OCI-LY7 (cell line): ENCODE results near the gene JAZF1. TPM values are rescaled to one million over a fixed set of nuclear protein-coding genes. Genes with fewer than 3 reads are reported as not detected.

Source experiments
- BruUV-seq: library from RNA; stranded (reverse); fragments of 400-500 nt; replicated peaks from 2 replicates; lab custom pipeline; 2021; lab: Mats Ljungman, UMichigan
- CTCF ChIA-PET: fragments of 300-600 bp; sonication (Branson Sonifier 250); formaldehyde crosslinking; loops from one replicate; lab custom pipeline; 2022; ENCODE audit warnings: antibody characterized with exemption; ENCODE audit not compliant: unreplicated experiment; lab: Charles Lee
- POLR2A ChIA-PET: fragments of 300-600 bp; sonication (Branson Sonifier 250); formaldehyde crosslinking; loops from one replicate; lab custom pipeline; 2022; ENCODE audit warnings: antibody characterized with exemption; lab: Charles Lee
- DNase-seq: peaks from one replicate; pipeline ENCODE4 v3.0.0-alpha.2; 2015; ENCODE audit warnings: low spot score
- H2AFZ ChIP-seq: fragments of 200-600 bp; sonication (generic), shearing (Covaris generic); 2 replicates; pipeline ENCODE4 v1.6.1; 2014; ENCODE audit warnings: mild to moderate bottlenecking, antibody characterized with exemption, low read length, moderate library complexity
- H3K27ac ChIP-seq: fragments of 200-600 bp; sonication (generic); 2 replicates; pipeline ENCODE4 v1.5.1; 2014; ENCODE audit warnings: mixed run types, low read depth, mild to moderate bottlenecking, moderate library complexity, low read length, inconsistent platforms; ENCODE audit not compliant: poor library complexity, severe bottlenecking
- H3K36me3 ChIP-seq: fragments of 200-600 bp; sonication (generic); 2 replicates; pipeline ENCODE4 v1.6.1; 2014; ENCODE audit warnings: mild to moderate bottlenecking, antibody characterized with exemption, low read length, moderate library complexity, mixed read lengths; ENCODE audit not compliant: insufficient read depth
- H3K4me1 ChIP-seq: fragments of 200-600 bp; sonication (generic); 2 replicates; pipeline ENCODE4 v1.5.1; 2014; ENCODE audit warnings: mild to moderate bottlenecking, low read length; ENCODE audit not compliant: insufficient read depth, poor library complexity, severe bottlenecking
- H3K4me2 ChIP-seq: fragments of 200-600 bp; sonication (generic); 2 replicates; pipeline ENCODE4 v1.6.1; 2014; ENCODE audit warnings: mild to moderate bottlenecking, low read length
- H3K4me3 ChIP-seq: fragments of 200-600 bp; sonication (generic); 2 replicates; pipeline ENCODE4 v1.5.1; 2014; ENCODE audit warnings: mild to moderate bottlenecking, low read depth, low read length; ENCODE audit not compliant: poor library complexity, severe bottlenecking
- H3K79me2 ChIP-seq: fragments of 200-600 bp; sonication (generic); 2 replicates; pipeline ENCODE4 v1.6.1; 2016; ENCODE audit warnings: low read depth, mild to moderate bottlenecking, low read length, moderate library complexity, mixed read lengths; ENCODE audit not compliant: insufficient read depth
- H3K9me2 ChIP-seq: fragments of 200-600 bp; sonication (generic); 2 replicates; pipeline ENCODE4 v1.6.1; 2016; ENCODE audit warnings: mild to moderate bottlenecking, low read length, mixed read lengths; ENCODE audit not compliant: insufficient read depth
- H3K9me3 ChIP-seq: fragments of 200-600 bp; sonication (generic); 2 replicates; pipeline ENCODE4 v1.6.1; 2014; ENCODE audit warnings: mild to moderate bottlenecking, mixed run types, low read length, mixed read lengths
- H4K20me1 ChIP-seq: fragments of 200-600 bp; sonication (generic); 2 replicates; pipeline ENCODE4 v1.6.1; 2014; ENCODE audit warnings: mild to moderate bottlenecking, antibody characterized with exemption, low read length, moderate library complexity, mixed read lengths; ENCODE audit not compliant: insufficient read depth
- EZH2phosphoT487 ChIP-seq: fragments of 200-600 bp; sonication (generic); IDR thresholded peaks from 2 replicates; pipeline ENCODE4 v1.6.1; 2018; ENCODE audit warnings: low read depth, borderline replicate concordance, mild to moderate bottlenecking, mixed run types, antibody characterized with exemption, low read length, moderate library complexity, mixed read lengths
- intact Hi-C: fragments of 100-400 bp; cut with micrococcal nuclease; formaldehyde crosslinking; loops from one replicate; pipeline ENCODE4 v1.10.0; 2022; ENCODE audit not compliant: unreplicated experiment
- total RNA-seq, 2 experiments: library from RNA; depleted of rRNA in 1 of 2; stranded (reverse); fragments of >200 nt in 1 of 2; shearing (Covaris generic) in 1 of 2; gene quantifications; 2 replicates each; pipeline ENCODE4 v1.2.3, GENCODE V29; 2014 to 2022
- TF ChIP-seq, protein P1 (sequence below): fragments of 200-600 bp; sonication (generic); conservative IDR thresholded peaks from 2 replicates; pipeline ENCODE4 v1.5.1; 2014; ENCODE audit warnings: mild to moderate bottlenecking, antibody characterized with exemption, low read length, moderate library complexity, mixed read lengths

Gene JAZF1
- total RNA-seq, 2 experiments from 2014 or later: 6.3 to 25.0 TPM

DNA sequence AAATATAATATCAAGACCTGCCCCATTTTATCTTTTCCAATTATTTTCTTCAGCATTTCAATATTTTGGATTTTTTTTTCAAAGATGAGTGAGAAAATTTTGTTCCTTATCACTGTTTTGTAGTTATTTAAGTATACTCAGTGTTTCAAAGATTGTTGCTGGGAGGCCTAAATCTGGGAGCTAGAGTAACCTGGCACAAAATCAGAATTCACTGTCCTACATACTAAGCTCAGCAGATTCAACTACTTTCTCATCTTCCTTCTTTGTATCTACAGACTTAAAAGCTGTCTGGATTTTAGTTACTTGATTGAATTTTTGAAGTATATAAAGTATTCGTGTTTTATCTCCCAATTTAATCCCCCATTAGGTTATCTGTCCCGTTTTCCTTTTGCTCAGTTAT, 354.7 kb downstream of the JAZF1 start:
- H3K36me3 ChIP-seq: peaks cover 17% of the 10 kb centered on the region; the same call in 1 of the 2 replicates
- no peak for TF ChIP-seq EZH2phosphoT487
- TF ChIP-seq, protein P1, sequence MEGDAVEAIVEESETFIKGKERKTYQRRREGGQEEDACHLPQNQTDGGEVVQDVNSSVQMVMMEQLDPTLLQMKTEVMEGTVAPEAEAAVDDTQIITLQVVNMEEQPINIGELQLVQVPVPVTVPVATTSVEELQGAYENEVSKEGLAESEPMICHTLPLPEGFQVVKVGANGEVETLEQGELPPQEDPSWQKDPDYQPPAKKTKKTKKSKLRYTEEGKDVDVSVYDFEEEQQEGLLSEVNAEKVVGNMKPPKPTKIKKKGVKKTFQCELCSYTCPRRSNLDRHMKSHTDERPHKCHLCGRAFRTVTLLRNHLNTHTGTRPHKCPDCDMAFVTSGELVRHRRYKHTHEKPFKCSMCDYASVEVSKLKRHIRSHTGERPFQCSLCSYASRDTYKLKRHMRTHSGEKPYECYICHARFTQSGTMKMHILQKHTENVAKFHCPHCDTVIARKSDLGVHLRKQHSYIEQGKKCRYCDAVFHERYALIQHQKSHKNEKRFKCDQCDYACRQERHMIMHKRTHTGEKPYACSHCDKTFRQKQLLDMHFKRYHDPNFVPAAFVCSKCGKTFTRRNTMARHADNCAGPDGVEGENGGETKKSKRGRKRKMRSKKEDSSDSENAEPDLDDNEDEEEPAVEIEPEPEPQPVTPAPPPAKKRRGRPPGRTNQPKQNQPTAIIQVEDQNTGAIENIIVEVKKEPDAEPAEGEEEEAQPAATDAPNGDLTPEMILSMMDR: no peak
- H3K9me2 ChIP-seq: no peaks in the 10 kb centered on the region
- H3K4me1 ChIP-seq: no peaks in the 10 kb centered on the region
- no peak overlapping the region for H2AFZ ChIP-seq
- no peak for DNase-seq
- no peak overlapping the region for H3K4me3 ChIP-seq
- BruUV-seq: no TSS peak
- H3K27ac ChIP-seq: no peak overlapping the region
- intact Hi-C loops: no loop called here
- no peak overlapping the region for H3K4me2 ChIP-seq
- no peaks in the 10 kb centered on the region for H3K79me2 ChIP-seq
- H3K9me3 ChIP-seq: no peaks in the 10 kb centered on the region
- H4K20me1 ChIP-seq: no peaks in the 10 kb centered on the region
- CTCF ChIA-PET: no interaction called here
- POLR2A ChIA-PET: interaction anchor here (2.0 kb wide), 1 partner anchor 79 kb away, joined by 4 read pairs; no protein-coding TSS in a partner anchor

DNA sequence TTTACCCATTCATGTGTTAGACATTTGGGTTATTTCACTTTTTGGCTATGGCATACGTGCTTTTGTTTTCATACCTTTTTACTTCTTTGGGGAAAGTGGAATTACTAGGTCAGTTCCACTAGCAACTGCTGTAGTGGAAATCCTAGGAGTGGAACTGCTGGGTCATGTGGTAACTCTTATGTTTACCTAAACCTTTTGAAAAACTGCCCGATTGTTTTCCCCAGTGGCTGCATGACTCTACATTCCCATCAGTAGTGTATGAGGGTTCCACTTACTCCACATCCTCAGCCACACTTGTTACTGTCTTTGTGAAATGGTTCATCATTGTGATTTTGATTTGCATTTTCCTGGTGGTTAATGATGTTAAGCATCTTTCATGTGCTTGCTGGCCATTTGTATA, 358.4 kb downstream of the JAZF1 start:
- Histone ChIP-seq H2AFZ (no peak overlapping the region), H3K4me1 (no peaks in the 10 kb centered on the region), H3K4me2 (no peak overlapping the region), H3K36me3 (peaks cover 13% of the 10 kb centered on the region), H3K79me2 (no peaks in the 10 kb centered on the region), H3K4me3 (no peak overlapping the region), H3K9me3 (no peaks in the 10 kb centered on the region), H3K9me2 (no peaks in the 10 kb centered on the region), H3K27ac (no peak overlapping the region), H4K20me1 (no peaks in the 10 kb centered on the region)
- DNase-seq: no peak
- no TSS peak for BruUV-seq
- intact Hi-C loops: no loop called here
- no peak for TF ChIP-seq EZH2phosphoT487
- TF ChIP-seq, protein P1: no peak
- POLR2A ChIA-PET: interaction anchor here (0.9 kb wide), 1 partner anchor 86 kb away, joined by 3 read pairs; no protein-coding TSS in a partner anchor
- CTCF ChIA-PET: no interaction called here

DNA sequence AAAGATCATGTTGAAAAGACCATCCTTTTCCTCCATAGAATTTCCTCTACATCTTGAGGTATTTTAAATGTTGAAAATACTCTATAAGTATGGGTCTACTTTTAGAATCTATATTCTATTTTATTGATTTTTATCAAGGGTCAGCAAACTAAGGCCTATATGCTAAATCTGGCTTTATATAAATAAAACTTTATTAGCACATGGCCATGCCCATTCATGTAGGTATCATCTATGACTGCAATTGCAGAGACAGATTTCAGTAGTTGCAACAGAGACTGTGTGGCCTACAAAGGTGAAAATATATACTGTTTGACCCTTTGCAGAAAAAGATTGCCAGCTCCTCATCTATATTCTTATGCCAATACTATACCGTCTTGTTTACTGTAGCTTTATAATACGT, 367.9 kb downstream of the JAZF1 start:
- POLR2A ChIA-PET: interaction anchor here (0.7 kb wide), 2 partner anchors 183 to 1939 kb away, joined by 3 read pairs; no protein-coding TSS in a partner anchor
- Histone ChIP-seq H3K4me3 (no peak overlapping the region), H3K9me3 (no peaks in the 10 kb centered on the region; the same call in 1 of the 2 replicates), H2AFZ (no peak overlapping the region), H3K36me3 (peaks cover 15% of the 10 kb centered on the region), H3K4me2 (no peak overlapping the region), H4K20me1 (no peaks in the 10 kb centered on the region), H3K4me1 (no peaks in the 10 kb centered on the region), H3K79me2 (no peaks in the 10 kb centered on the region), H3K27ac (no peak overlapping the region), H3K9me2 (no peaks in the 10 kb centered on the region)
- TF ChIP-seq, protein P1: no peak
- TF ChIP-seq EZH2phosphoT487: no peak
- DNase-seq: no peak
- no TSS peak for BruUV-seq
- intact Hi-C loops: no loop called here
- CTCF ChIA-PET: no interaction called here
